ENCODE data around the gene ASS1.

The ASS1 gene

DNA sequence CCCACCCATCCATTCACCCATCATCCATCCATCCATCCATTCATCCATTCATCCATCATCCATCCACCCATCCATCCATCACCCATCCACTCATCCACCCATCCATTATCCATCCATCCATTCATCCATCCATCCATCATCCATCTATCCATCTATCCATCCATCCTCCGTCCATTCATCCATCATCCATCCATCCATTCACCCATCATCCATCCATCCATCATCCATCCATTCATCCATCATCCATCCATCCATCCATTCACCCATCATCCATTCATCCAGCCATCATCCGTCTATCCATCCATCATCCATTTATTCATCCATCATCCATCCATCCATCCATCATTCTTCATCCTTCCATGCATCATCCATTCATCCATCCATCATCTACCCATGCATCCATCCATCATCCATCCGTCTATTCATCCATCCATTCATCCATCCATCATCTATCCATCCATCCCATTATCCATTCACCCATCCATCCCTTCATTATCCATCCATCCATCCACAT, 10.1 kb downstream of the ASS1 start:
- no peak overlapping the region for H3K4me3 ChIP-seq (ENCODE audit: severe bottlenecking)
- ATAC-seq (ENCODE audit: low read depth) (no peak), DNase-seq (ENCODE audit: low spot score) (no peak)
- no peak overlapping the region for H3K27ac ChIP-seq (ENCODE audit: poor library complexity, severe bottlenecking)
- TF ChIP-seq, protein P1, sequence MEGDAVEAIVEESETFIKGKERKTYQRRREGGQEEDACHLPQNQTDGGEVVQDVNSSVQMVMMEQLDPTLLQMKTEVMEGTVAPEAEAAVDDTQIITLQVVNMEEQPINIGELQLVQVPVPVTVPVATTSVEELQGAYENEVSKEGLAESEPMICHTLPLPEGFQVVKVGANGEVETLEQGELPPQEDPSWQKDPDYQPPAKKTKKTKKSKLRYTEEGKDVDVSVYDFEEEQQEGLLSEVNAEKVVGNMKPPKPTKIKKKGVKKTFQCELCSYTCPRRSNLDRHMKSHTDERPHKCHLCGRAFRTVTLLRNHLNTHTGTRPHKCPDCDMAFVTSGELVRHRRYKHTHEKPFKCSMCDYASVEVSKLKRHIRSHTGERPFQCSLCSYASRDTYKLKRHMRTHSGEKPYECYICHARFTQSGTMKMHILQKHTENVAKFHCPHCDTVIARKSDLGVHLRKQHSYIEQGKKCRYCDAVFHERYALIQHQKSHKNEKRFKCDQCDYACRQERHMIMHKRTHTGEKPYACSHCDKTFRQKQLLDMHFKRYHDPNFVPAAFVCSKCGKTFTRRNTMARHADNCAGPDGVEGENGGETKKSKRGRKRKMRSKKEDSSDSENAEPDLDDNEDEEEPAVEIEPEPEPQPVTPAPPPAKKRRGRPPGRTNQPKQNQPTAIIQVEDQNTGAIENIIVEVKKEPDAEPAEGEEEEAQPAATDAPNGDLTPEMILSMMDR (IDR thresholded peaks at IDR 0.05; ENCODE audit: poor library complexity, severe bottlenecking): no peak
- H3K4me1 ChIP-seq (ENCODE audit: insufficient read depth, poor library complexity, severe bottlenecking): peaks cover 10% of the 10 kb centered on the region
- no peaks in the 10 kb centered on the region for H3K36me3 ChIP-seq (ENCODE audit: low read depth)
- H3K27me3 ChIP-seq (ENCODE audit: insufficient read depth, poor library complexity, severe bottlenecking): no peaks in the 10 kb centered on the region
- no peaks in the 10 kb centered on the region for H3K9me3 ChIP-seq (ENCODE audit: severe bottlenecking)

DNA sequence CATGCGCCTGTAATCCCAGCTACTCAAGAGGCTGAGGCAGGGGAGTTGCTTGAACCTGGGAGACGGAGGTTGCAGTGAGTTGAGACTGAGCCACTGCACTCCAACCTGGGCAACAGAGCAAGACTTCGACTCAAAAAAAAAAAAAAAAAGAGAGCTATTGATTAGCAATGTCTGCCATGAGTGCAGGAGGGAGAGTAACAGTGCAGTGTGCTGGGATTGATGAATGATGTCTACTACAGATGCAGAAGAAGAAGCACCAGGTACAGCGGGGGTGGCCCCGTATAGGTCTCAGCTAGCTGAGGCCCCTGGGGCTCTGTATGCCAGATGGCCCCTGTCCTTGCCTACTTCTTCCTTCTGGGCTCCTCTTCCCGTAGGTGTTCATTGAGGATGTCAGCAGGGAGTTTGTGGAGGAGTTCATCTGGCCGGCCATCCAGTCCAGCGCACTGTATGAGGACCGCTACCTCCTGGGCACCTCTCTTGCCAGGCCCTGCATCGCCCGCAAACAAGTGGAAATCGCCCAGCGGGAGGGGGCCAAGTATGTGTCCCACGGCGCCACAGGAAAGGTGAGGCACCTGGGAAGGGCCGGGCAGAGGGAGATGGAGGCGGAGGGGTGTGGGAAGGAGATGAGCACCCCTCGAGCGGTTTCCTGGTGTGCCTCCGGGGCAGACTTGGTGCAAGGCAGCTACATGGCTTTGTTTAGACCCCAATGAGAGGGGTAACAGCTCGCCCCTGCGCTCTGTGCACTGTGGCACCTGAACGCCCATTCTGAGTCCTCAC, 13.5 kb downstream of the ASS1 start:
- ATAC-seq (ENCODE audit: low read depth) (no peak), DNase-seq (ENCODE audit: low spot score) (no peak)
- Histone ChIP-seq H3K27me3 (ENCODE audit: insufficient read depth, poor library complexity, severe bottlenecking) (no peaks in the 10 kb centered on the region), H3K36me3 (ENCODE audit: low read depth) (no peaks in the 10 kb centered on the region), H3K27ac (ENCODE audit: poor library complexity, severe bottlenecking) (no peak overlapping the region), H3K9me3 (ENCODE audit: severe bottlenecking) (no peaks in the 10 kb centered on the region), H3K4me1 (ENCODE audit: insufficient read depth, poor library complexity, severe bottlenecking) (no peaks in the 10 kb centered on the region), H3K4me3 (ENCODE audit: severe bottlenecking) (no peak overlapping the region)
- TF ChIP-seq, protein P1 (IDR thresholded peaks at IDR 0.05; ENCODE audit: poor library complexity, severe bottlenecking): no peak

DNA sequence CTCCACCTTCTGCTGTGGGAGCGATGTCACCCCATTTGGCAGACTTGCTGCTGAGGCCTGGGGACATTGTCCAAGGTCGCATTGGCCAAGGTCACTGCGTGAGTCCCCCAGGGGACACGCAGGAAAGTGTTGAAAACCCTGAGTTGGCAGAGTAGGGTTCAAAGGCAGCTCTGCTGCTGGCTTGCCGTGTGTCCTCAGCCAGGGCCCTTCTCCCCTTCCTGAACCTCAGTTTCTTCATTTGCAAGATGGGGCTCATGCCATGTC, 14.0 kb downstream of the ASS1 start:
- no peaks in the 10 kb centered on the region for H3K4me1 ChIP-seq (ENCODE audit: insufficient read depth, poor library complexity, severe bottlenecking)

DNA sequence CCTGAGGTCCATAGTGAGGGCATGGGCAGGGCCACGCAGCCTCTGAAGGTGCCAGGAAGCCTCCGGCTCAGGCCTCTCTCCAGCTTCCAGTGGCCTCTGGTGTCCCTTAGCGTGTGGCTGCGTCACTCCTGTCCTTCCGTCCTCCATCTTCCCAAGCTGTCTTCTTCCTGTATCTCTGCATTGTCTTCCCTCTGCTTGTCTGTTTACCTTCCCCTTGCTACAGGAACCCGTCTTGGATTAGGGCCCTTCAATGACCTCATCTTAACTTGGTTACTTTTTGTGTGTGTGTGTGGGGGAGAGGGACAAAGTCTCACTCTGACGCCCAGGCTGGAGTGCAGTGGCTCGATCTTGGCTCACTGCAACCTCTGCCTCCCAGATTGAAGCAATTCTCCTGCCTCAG, 14.4 kb downstream of the ASS1 start:
- H3K4me1 ChIP-seq (ENCODE audit: insufficient read depth, poor library complexity, severe bottlenecking): no peaks in the 10 kb centered on the region
- H3K9me3 ChIP-seq (ENCODE audit: severe bottlenecking): no peaks in the 10 kb centered on the region
- ATAC-seq (ENCODE audit: low read depth): no peak
- H3K4me3 ChIP-seq (ENCODE audit: severe bottlenecking): no peak overlapping the region
- TF ChIP-seq, protein P1 (IDR thresholded peaks at IDR 0.05; ENCODE audit: poor library complexity, severe bottlenecking): no peak
- no peak for DNase-seq (ENCODE audit: low spot score)
- H3K27me3 ChIP-seq (ENCODE audit: insufficient read depth, poor library complexity, severe bottlenecking): no peaks in the 10 kb centered on the region
- H3K27ac ChIP-seq (ENCODE audit: poor library complexity, severe bottlenecking): no peak overlapping the region
- no peaks in the 10 kb centered on the region for H3K36me3 ChIP-seq (ENCODE audit: low read depth)

More for the DNA sequence above, 14.0 kb downstream of the ASS1 start:
- TF ChIP-seq, protein P1 (IDR thresholded peaks at IDR 0.05; ENCODE audit: poor library complexity, severe bottlenecking): no peak
- ATAC-seq (ENCODE audit: low read depth): no peak
- Histone ChIP-seq H3K27ac (ENCODE audit: poor library complexity, severe bottlenecking) (no peak overlapping the region), H3K9me3 (ENCODE audit: severe bottlenecking) (no peaks in the 10 kb centered on the region), H3K4me3 (ENCODE audit: severe bottlenecking) (no peak overlapping the region), H3K27me3 (ENCODE audit: insufficient read depth, poor library complexity, severe bottlenecking) (no peaks in the 10 kb centered on the region), H3K36me3 (ENCODE audit: low read depth) (no peaks in the 10 kb centered on the region)
- DNase-seq (ENCODE audit: low spot score): no peak

DNA sequence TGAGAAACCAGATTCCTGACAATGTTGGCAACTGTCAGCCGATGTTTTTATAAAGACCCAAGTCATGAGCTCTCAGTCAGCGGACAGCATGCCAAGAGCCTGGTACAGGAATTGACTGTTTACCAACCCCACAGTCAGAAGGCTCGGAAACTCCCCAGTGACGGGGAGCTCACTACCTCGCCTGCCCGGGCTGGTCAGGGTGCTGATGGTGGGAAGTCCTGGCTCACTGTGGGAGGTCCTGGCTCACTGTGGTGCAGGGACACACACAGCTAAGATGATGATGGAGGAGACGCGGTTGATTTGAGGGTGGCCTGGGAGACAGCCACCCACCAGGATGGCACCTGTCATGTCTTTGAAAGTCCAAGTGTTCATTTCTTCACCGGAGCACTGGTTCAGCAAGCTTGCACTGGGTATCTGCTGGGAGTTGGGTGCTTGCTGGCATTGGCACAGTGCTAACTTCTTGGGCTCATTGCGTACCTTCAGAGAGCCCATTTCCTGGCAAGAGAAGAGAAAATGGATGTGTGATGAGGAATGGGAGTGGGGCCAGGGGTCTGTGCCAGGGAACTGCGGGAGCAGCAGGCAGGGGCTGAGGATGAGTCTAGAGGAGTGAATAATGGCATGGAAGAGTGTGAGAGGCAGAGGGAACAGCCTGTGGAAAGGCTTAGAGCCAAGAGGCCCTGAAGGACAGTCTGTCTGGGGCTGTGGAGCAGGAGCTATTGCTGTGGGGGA, 15.3 kb downstream of the ASS1 start:
- TF ChIP-seq, protein P1 (IDR thresholded peaks at IDR 0.05; ENCODE audit: poor library complexity, severe bottlenecking): no peak
- H3K4me1 ChIP-seq (ENCODE audit: insufficient read depth, poor library complexity, severe bottlenecking): no peaks in the 10 kb centered on the region
- ATAC-seq (ENCODE audit: low read depth) (no peak), DNase-seq (ENCODE audit: low spot score) (no peak)
- H3K36me3 ChIP-seq (ENCODE audit: low read depth): no peaks in the 10 kb centered on the region
- no peak overlapping the region for H3K27ac ChIP-seq (ENCODE audit: poor library complexity, severe bottlenecking)
- H3K9me3 ChIP-seq (ENCODE audit: severe bottlenecking): no peaks in the 10 kb centered on the region
- no peaks in the 10 kb centered on the region for H3K27me3 ChIP-seq (ENCODE audit: insufficient read depth, poor library complexity, severe bottlenecking)
- no peak overlapping the region for H3K4me3 ChIP-seq (ENCODE audit: severe bottlenecking)

All from RWPE2 (cell line).